HepG2 (cell line): ENCODE data around the gene GTF2F2. TPM values are rescaled to one million over a fixed set of nuclear protein-coding genes. Genes with fewer than 3 reads are reported as not detected.

Experiments
- ATAC-seq: fragments of 200-7000 bp; cut with Tn5 transposase; 3 replicates; pipeline ENCODE4 v1.9.1; 2020; ENCODE audit warnings: mild to moderate bottlenecking, moderate library complexity
- BruUV-seq: library from RNA; stranded (reverse); fragments of 400-500 nt; replicated peaks from 2 replicates; lab custom pipeline; 2021; lab: Mats Ljungman, UMichigan
- CTCF ChIA-PET: fragments of 300-600 bp; formaldehyde crosslinking; extraction: SDS; loops from one replicate; lab custom pipeline; 2021; ENCODE audit warnings: low total read pairs, inconsistent platforms, low intra/inter-chr PET ratio; lab: Yijun Ruan, JAX
- POLR2A ChIA-PET: fragments of 350-600 bp; sonication (Branson Sonifier 250); formaldehyde crosslinking; loops from one replicate; lab custom pipeline; 2020; ENCODE audit warnings: antibody characterized with exemption, inconsistent platforms; lab: Yijun Ruan, JAX
- DNase-seq: peaks from one replicate; pipeline ENCODE4 v3.0.0-alpha.2; 2015; ENCODE audit warnings: low spot score
- FAIRE-seq: peaks from 3 replicates; lab custom pipeline; 2011; peaks lifted over from hg19 to GRCh38; lab: Jason Lieb, UNC
- H2AFZ ChIP-seq: one replicate; pipeline ENCODE4 v1.6.1; 2011; ENCODE audit warnings: low read length, inconsistent platforms
- H3K27ac ChIP-seq: fragments of 300-600 bp; 3 replicates; pipeline ENCODE4 v1.8.0; 2011; ENCODE audit warnings: mixed run types, mild to moderate bottlenecking, mixed read lengths, low read length, inconsistent platforms; ENCODE audit not compliant: insufficient read depth; ENCODE audit errors: extremely low read length
- H3K27me3 ChIP-seq, 2 experiments: fragments of 200-600 bp in 1 of 2; 2 replicates in 1 of 2; 3 replicates in 1 of 2; pipeline versions ENCODE4 v1.6.0 to v1.8.0; 2011; ENCODE audit warnings: low read length in 2 of 2, mild to moderate bottlenecking in 2 of 2, moderate library complexity in 2 of 2, inconsistent platforms in 1 of 2; ENCODE audit not compliant: insufficient read depth in 2 of 2, control insufficient read depth in 1 of 2
- H3K36me3 ChIP-seq, 2 experiments: fragments of 200-600 bp in 1 of 2; replicated peaks in 1 of 2; 2 replicates in 1 of 2; 3 replicates in 1 of 2; pipeline versions ENCODE4 v1.5.1 to v1.8.0; 2011; ENCODE audit warnings: low read length in 2 of 2, inconsistent platforms in 1 of 2; ENCODE audit not compliant: insufficient read depth in 2 of 2, control insufficient read depth in 1 of 2
- H3K4me1 ChIP-seq: 2 replicates; pipeline ENCODE4 v1.5.1; 2012; ENCODE audit warnings: low read length, inconsistent platforms; ENCODE audit not compliant: insufficient read depth
- H3K4me2 ChIP-seq: 2 replicates; pipeline ENCODE4 v1.6.0; 2011; ENCODE audit warnings: low read depth, low read length, inconsistent platforms
- H3K4me3 ChIP-seq, 3 experiments: fragments of 200-600 bp in 1 of 3; sonication (generic), shearing (Covaris generic) in 1 of 3; replicated peaks in 1 of 3; 2 replicates each; pipeline ENCODE4 v1.5.1; 2011 to 2016; ENCODE audit warnings: low read length in 3 of 3, inconsistent platforms in 2 of 3, low read depth in 2 of 3, mild to moderate bottlenecking in 2 of 3, control low read depth in 1 of 3, mixed read lengths in 1 of 3; ENCODE audit not compliant: insufficient read depth in 1 of 3
- H3K79me2 ChIP-seq: one replicate; pipeline ENCODE4 v1.6.1; 2011; ENCODE audit warnings: low read length, inconsistent platforms; ENCODE audit not compliant: insufficient read depth
- H3K9ac ChIP-seq: 2 replicates; pipeline ENCODE4 v1.6.0; 2011; ENCODE audit warnings: mild to moderate bottlenecking, low read depth, low read length, inconsistent platforms; ENCODE audit not compliant: insufficient read depth
- H3K9me3 ChIP-seq: 2 replicates; pipeline ENCODE4 v1.5.1; 2012; ENCODE audit warnings: mild to moderate bottlenecking, low read length
- H4K20me1 ChIP-seq: 2 replicates; pipeline ENCODE4 v1.6.0; 2011; ENCODE audit warnings: inconsistent platforms, mild to moderate bottlenecking, low read length, moderate library complexity; ENCODE audit not compliant: insufficient read depth
- GABPA ChIP-seq, 2 experiments: IDR thresholded peaks; 2 replicates each; pipeline ENCODE4 v1.6.1; 2011 to 2016; ENCODE audit warnings: low read depth in 2 of 2, low read length in 1 of 2, missing biosample characterization in 1 of 2, missing genetic modification characterization in 1 of 2
- KAT2B ChIP-seq: fragments of 150-350 bp; IDR thresholded peaks from 2 replicates; pipeline ENCODE4 v1.6.1; 2014; ENCODE audit warnings: low read depth, low read length, borderline replicate concordance
- LBX2 ChIP-seq: sonication (generic); formaldehyde crosslinking; IDR thresholded peaks from 2 replicates; pipeline ENCODE4 v1.5.0; 2020; ENCODE audit warnings: missing genetic modification reagents, mild to moderate bottlenecking, borderline replicate concordance
- POLR2A ChIP-seq, 2 experiments: IDR thresholded peaks; 2 replicates each; pipeline ENCODE4 v1.6.1; 2011; ENCODE audit warnings: low read depth in 2 of 2, low read length in 2 of 2, mild to moderate bottlenecking in 1 of 2, moderate library complexity in 1 of 2; ENCODE audit not compliant: insufficient read depth in 1 of 2
- SATB2 ChIP-seq: sonication (generic); formaldehyde crosslinking; IDR thresholded peaks from 2 replicates; pipeline ENCODE4 v1.5.0; 2020; ENCODE audit warnings: missing genetic modification reagents
- SMARCC2 ChIP-seq: fragments of 450-650 bp; IDR thresholded peaks from 2 replicates; pipeline ENCODE4 v1.6.1; 2017; ENCODE audit warnings: antibody characterized with exemption, mild to moderate bottlenecking
- TAF15 ChIP-seq: fragments of 200-400 bp; formaldehyde crosslinking; IDR thresholded peaks from one replicate; pipeline ENCODE4 v1.6.1; 2018; ENCODE audit warnings: mild to moderate bottlenecking, low read depth, low read length; ENCODE audit not compliant: poor library complexity, severe bottlenecking
- TFDP1 ChIP-seq: IDR thresholded peaks from 2 replicates; pipeline ENCODE4 v1.6.1; 2016; ENCODE audit warnings: missing compliant biosample characterization, missing genetic modification reagents, borderline replicate concordance
- ZFP36L1 ChIP-seq: sonication (generic); formaldehyde crosslinking; IDR thresholded peaks from 2 replicates; pipeline ENCODE4 v1.8.0; 2022; ENCODE audit warnings: mild to moderate bottlenecking, missing genetic modification reagents, moderate library complexity
- ZFY ChIP-seq: sonication (generic); formaldehyde crosslinking; IDR thresholded peaks from 2 replicates; pipeline ENCODE4 v1.4.0; 2020; ENCODE audit warnings: missing genetic modification reagents
- ZNF225 ChIP-seq: sonication (generic); formaldehyde crosslinking; IDR thresholded peaks from 2 replicates; pipeline ENCODE4 v1.4.0; 2020; ENCODE audit warnings: mild to moderate bottlenecking, missing genetic modification reagents
- ZNF33A ChIP-seq: sonication (generic); formaldehyde crosslinking; IDR thresholded peaks from 2 replicates; pipeline ENCODE4 v1.5.1; 2020; ENCODE audit warnings: missing genetic modification reagents, mild to moderate bottlenecking, moderate library complexity, borderline replicate concordance
- ZNF550 ChIP-seq: sonication (generic); formaldehyde crosslinking; IDR thresholded peaks from 2 replicates; pipeline ENCODE4 v1.4.0; 2020; ENCODE audit warnings: mild to moderate bottlenecking, missing genetic modification reagents, borderline replicate concordance
- ZNF562 ChIP-seq: sonication (generic); formaldehyde crosslinking; IDR thresholded peaks from 2 replicates; pipeline ENCODE4 v1.8.0; 2022; ENCODE audit warnings: missing genetic modification reagents, borderline replicate concordance
- WGBS: methylation state at CpG from one replicate; pipeline ENCODE4 v1.1.6; 2017; ENCODE audit warnings: low lambda C conversion rate; 5-methylcytosine and 5-hydroxymethylcytosine counted together
- in situ Hi-C: cut with HindIII; loops from 2 replicates; pipeline ENCODE4 v1.10.0; 2017; ENCODE audit warnings: low pct_unique_long_range_greater_than_20kb; ENCODE audit not compliant: extremely low pct_ligation_motif_present
- intact Hi-C: fragments of 100-400 bp; cut with micrococcal nuclease; formaldehyde crosslinking; loops from one replicate; pipeline ENCODE4 v1.10.0; 2022; ENCODE audit not compliant: unreplicated experiment
- polyA plus RNA-seq, 8 experiments: library from polyadenylated mRNA; depleted of rRNA in 3 of 8; stranded (reverse) in 7 of 8; unstranded in 1 of 8; fragments of >200 nt; fragmentation: Illumina TruSeq in 4 of 8; extraction: Trizol in 4 of 8; gene quantifications; 2 replicates each; pipeline versions ENCODE4 v1.2.1 to v1.2.3, GENCODE V29; 2011 to 2016; ENCODE audit warnings: low read depth in 4 of 8, missing spikeins in 1 of 8, mixed read lengths in 1 of 8; ENCODE audit not compliant: insufficient read depth in 1 of 8
- total RNA-seq, 5 experiments: library from RNA; depleted of rRNA; stranded (reverse); fragments of >200 nt; fragmentation: Illumina TruSeq; extraction: Trizol; gene quantifications; 2 replicates each; pipeline ENCODE4 v1.2.3, GENCODE V29; 2016; ENCODE audit warnings: low read depth in 1 of 5
- TF ChIP-seq, protein P1 (sequence below): IDR thresholded peaks from 2 replicates; pipeline ENCODE4 v1.6.1; 2016; ENCODE audit warnings: low read depth, borderline replicate concordance

The GTF2F2 gene
- total and polyA plus RNA-seq, 2 of the 13 experiments (the other 11 are each of a cell fraction or from before 2014, with no cell fraction given) = 10.6 to 32.8 TPM

- WGBS = 57% methylated on average over 3 of the region's 3 CpGs
- Histone ChIP-seq H3K27me3 (no peaks in the 10 kb centered on the region), H3K79me2 (no peaks in the 10 kb centered on the region), H3K9ac (no peak overlapping the region), H3K4me2 (no peak overlapping the region), H3K4me1 (peaks cover 87% of the 10 kb centered on the region), H3K4me3 (no peak overlapping the region), H4K20me1 (peaks cover 24% of the 10 kb centered on the region), H3K36me3 (peaks cover 3 to 11% of the 10 kb centered on the region in 2 experiments), H2AFZ (no peak overlapping the region), H3K9me3 (no peaks in the 10 kb centered on the region), H3K27ac (peak overlapping the region; percentile 7)
- TF ChIP-seq ZNF33A (no peak), TFDP1 (CRISPR knock-in tag) (no peak), ZNF225 (no peak), ZFP36L1 (CRISPR knock-in tag) (no peak), ZNF562 (CRISPR knock-in tag) (no peak), TAF15 (no peak), ZNF550 (CRISPR knock-in tag) (no peak), LBX2 (no peak), ZFY (CRISPR knock-in tag) (no peak), KAT2B (no peak), SATB2 (no peak), GABPA (IDR thresholded peaks at IDR 0.05; ENCODE audit: low read depth, low read length) (no peak), GABPA (CRISPR knock-in tag; IDR thresholded peaks at IDR 0.05; ENCODE audit: low read depth) (no peak), POLR2A (IDR thresholded peaks at IDR 0.05; ENCODE audit: insufficient read depth in 1 of 2, low read depth in 2 of 2, low read length in 2 of 2) (no peak; a peak in 2 of 4 replicates), SMARCC2 (no peak)
- TF ChIP-seq, protein P1, sequence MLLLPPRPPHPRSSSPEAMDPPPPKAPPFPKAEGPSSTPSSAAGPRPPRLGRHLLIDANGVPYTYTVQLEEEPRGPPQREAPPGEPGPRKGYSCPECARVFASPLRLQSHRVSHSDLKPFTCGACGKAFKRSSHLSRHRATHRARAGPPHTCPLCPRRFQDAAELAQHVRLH = no peak
- POLR2A ChIA-PET = interaction anchor here (0.8 to 7.2 kb wide), 5 partner anchors 9 to 133 kb away, joined by 3 to 73 read pairs (median 5); partner anchors contain the start of genes COG3 and TPT1
- in situ Hi-C loops = no loop called here
- intact Hi-C loops = no loop called here
- no TSS peak for BruUV-seq
- CTCF ChIA-PET = no interaction called here
- DNase-seq (no peak), FAIRE-seq (no peak), ATAC-seq (no peak)
These were observed 211.4 kb downstream of the GTF2F2 start for GRCh38 chr13:45331692-45332035.
